H1 (cell line): Measurements from ENCODE around the gene ATG7. TPM values are rescaled to one million over a fixed set of nuclear protein-coding genes. Genes with fewer than 3 reads are reported as not detected.

Experiments used
- HDAC2 ChIP-seq, 2 experiments: fragments of 300-600 bp in 1 of 2; sonication (generic) in 1 of 2; IDR thresholded peaks; 2 replicates each; pipeline ENCODE4 v1.6.1; 2011 to 2012; ENCODE audit warnings: low read depth in 2 of 2, low read length in 2 of 2, mild to moderate bottlenecking in 2 of 2, moderate library complexity in 2 of 2, borderline replicate concordance in 1 of 2, inconsistent platforms in 1 of 2
- NANOG ChIP-seq: IDR thresholded peaks from 2 replicates; pipeline ENCODE4 v1.6.1; 2011; ENCODE audit warnings: low read length, low read depth, mild to moderate bottlenecking, inconsistent platforms; ENCODE audit not compliant: insufficient read depth, poor library complexity, severe bottlenecking
- SIX5 ChIP-seq: IDR thresholded peaks from 2 replicates; pipeline ENCODE4 v1.6.1; 2011; ENCODE audit warnings: mild to moderate bottlenecking, low read depth, low read length
- TAF7 ChIP-seq: optimal IDR thresholded peaks from 2 replicates; pipeline ENCODE3; 2011; ENCODE audit warnings: low read depth, mild to moderate bottlenecking, inconsistent platforms, low read length, moderate library complexity, borderline replicate concordance
- polyA plus RNA-seq, 7 experiments: library from polyadenylated mRNA; depleted of rRNA in 3 of 7; stranded (reverse) in 5 of 7; unstranded in 2 of 7; fragments of >200 nt in 5 of 7; fragments of 200-250 nt in 2 of 7; gene quantifications; 1 replicate in 5 of 7; 2 replicates in 1 of 7; 4 replicates in 1 of 7; pipeline versions ENCODE4 v1.2.1 to v1.2.3, GENCODE V29; 2011 to 2013; ENCODE audit warnings: missing spikeins in 2 of 7, mixed read lengths in 2 of 7
- total RNA-seq: library from RNA; stranded (reverse); fragmentation: NEBNext Ultra II Directional; extraction: Animal tissue kit (Norgen Biotek cat#: 25700); gene quantifications from 2 replicates; pipeline ENCODE4 v1.2.1, GENCODE V29; 2021

ATG7 gene
- total and polyA plus RNA-seq, 2 of the 8 experiments (the other 6 are each of a cell fraction or from before 2014, with no cell fraction given) = 15.0 to 19.1 TPM

- TF ChIP-seq SIX5 (no peak), NANOG (no peak), HDAC2 (IDR thresholded peaks at IDR 0.05; ENCODE audit: borderline replicate concordance in 1 of 2, low read depth in 2 of 2, low read length in 2 of 2) (no peak), TAF7 (no peak)
Measured at GRCh38 chr3:11565492-11565891, 293.3 kb downstream of the ATG7 start (continued).
